OCI-LY3 (cell line): Measurements from ENCODE around the gene CC2D1A.

Source experiments
- H2AFZ ChIP-seq: fragments of 200-600, 300-600 bp; shearing (Covaris generic); 2 replicates; pipeline ENCODE4 v1.6.0; 2014; ENCODE audit warnings: antibody characterized with exemption, low read depth, low read length
- H3K27ac ChIP-seq: fragments of 200-600, 300-600 bp; sonication (generic); 2 replicates; pipeline ENCODE4 v1.5.1; 2014; ENCODE audit warnings: mild to moderate bottlenecking, low read length, moderate library complexity, mixed read lengths
- H3K27me3 ChIP-seq: fragments of 200-600, 300-600 bp; sonication (generic); 2 replicates; pipeline ENCODE4 v1.6.1; 2014; ENCODE audit warnings: low read depth, low read length, mixed read lengths
- H3K36me3 ChIP-seq: fragments of 200-600, 300-600 bp; sonication (generic); replicated peaks from 2 replicates; pipeline ENCODE3; 2014; ENCODE audit warnings: low read depth, low read length, mixed read lengths
- H3K4me1 ChIP-seq: fragments of 300-600, 200-600 bp; sonication (generic); 2 replicates; pipeline ENCODE4 v1.6.1; 2014; ENCODE audit warnings: low read length, mixed read lengths
- H3K4me2 ChIP-seq: fragments of 200-600, 300-600 bp; sonication (generic); 2 replicates; pipeline ENCODE4 v1.6.1; 2014; ENCODE audit warnings: low read length, mixed read lengths
- H3K4me3 ChIP-seq: fragments of 300-600, 200-600 bp; sonication (generic); 2 replicates; pipeline ENCODE4 v1.5.1; 2014; ENCODE audit warnings: antibody characterized with exemption, mild to moderate bottlenecking, low read length, moderate library complexity
- H3K79me2 ChIP-seq: fragments of 300-600, 200-600 bp; shearing (Covaris generic); 2 replicates; pipeline ENCODE4 v1.6.1; 2014; ENCODE audit warnings: mild to moderate bottlenecking, low read length, mixed read lengths
- H3K9ac ChIP-seq: fragments of 300-600, 200-600 bp; shearing (Covaris generic); 2 replicates; pipeline ENCODE4 v1.6.0; 2014; ENCODE audit warnings: mild to moderate bottlenecking, low read length, moderate library complexity
- H3K9me3 ChIP-seq: fragments of 200-600, 300-600 bp; shearing (Covaris generic); 2 replicates; pipeline ENCODE4 v1.6.1; 2014; ENCODE audit warnings: low read length, mixed read lengths; ENCODE audit not compliant: insufficient read depth
- H4K20me1 ChIP-seq: fragments of 200-600, 300-600 bp; sonication (generic); 2 replicates; pipeline ENCODE4 v1.6.1; 2016; ENCODE audit warnings: low read length, mixed read lengths; ENCODE audit not compliant: insufficient read depth
- CTCF ChIP-seq: fragments of 200-600, 300-600 bp; sonication (generic); IDR thresholded peaks from 2 replicates; pipeline ENCODE4 v1.5.1; 2014; ENCODE audit warnings: antibody characterized with exemption, low read length, low read depth
- EZH2phosphoT487 ChIP-seq: fragments of 200-600 bp; shearing (Covaris generic); IDR thresholded peaks from 2 replicates; pipeline ENCODE4 v1.6.1; 2018; ENCODE audit warnings: antibody characterized with exemption, mixed run types, low read depth

The CC2D1A gene

GRCh38 chr19:13935765-13936510, 29.9 kb downstream of the CC2D1A start:
- Histone ChIP-seq H2AFZ (no peak overlapping the region), H3K36me3 (no peaks in the 10 kb centered on the region), H3K27me3 (no peaks in the 10 kb centered on the region), H3K4me1 (no peaks in the 10 kb centered on the region), H3K27ac (no peak overlapping the region), H3K9me3 (no peaks in the 10 kb centered on the region), H3K79me2 (no peaks in the 10 kb centered on the region), H3K4me2 (no peak overlapping the region), H3K9ac (no peak overlapping the region), H3K4me3 (no peak overlapping the region), H4K20me1 (no peaks in the 10 kb centered on the region)
- TF ChIP-seq EZH2phosphoT487 (no peak), CTCF (no peak)

DNA sequence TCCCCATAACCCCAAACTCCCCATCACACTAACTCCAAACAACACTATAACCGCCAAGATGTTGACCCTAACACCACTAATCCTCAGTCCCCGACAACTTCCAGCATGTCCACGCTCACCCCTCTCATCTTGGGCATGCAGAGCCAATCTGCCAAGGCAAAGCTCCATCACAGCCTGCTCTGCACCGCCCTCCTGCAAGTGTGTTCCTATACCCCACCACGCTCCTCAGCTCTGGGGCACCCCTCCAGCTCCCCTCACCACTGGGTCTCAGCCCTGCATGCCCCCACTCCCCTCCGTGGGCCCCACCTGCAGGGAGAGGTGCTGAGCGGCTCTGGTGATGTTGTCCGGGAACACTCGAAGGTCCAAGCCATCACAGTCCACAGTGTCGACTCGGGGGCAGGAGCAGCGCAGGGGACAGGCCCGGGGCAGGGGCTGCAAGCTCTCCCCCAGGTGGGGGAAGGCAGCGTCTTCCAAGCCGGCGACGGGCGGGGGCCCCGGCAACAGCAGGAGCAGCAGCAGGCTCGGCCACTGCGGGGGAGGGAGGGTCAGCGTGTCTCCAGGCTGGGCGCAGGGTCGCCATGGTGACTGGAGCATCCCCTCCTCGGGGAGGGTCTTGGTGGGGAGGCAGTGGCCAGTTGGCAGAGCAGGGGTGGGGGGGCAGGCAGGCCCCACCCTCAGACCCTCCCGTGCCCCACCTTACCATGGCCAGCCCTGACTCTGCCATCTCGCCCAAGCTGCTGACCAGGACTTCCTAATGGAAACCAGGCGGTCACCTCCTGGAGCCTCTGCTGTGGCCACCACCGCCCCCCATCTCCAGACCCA, 31.7 kb downstream of the CC2D1A start:
- H3K27ac ChIP-seq, result no peak overlapping the region
- H3K27me3 ChIP-seq, result no peaks in the 10 kb centered on the region
- H3K36me3 ChIP-seq, result no peaks in the 10 kb centered on the region
- no peak for TF ChIP-seq CTCF
- TF ChIP-seq EZH2phosphoT487, result no peak
- H3K4me3 ChIP-seq, result no peak overlapping the region
- H3K4me2 ChIP-seq, result no peak overlapping the region
- no peak overlapping the region for H2AFZ ChIP-seq
- no peaks in the 10 kb centered on the region for H3K4me1 ChIP-seq
- H4K20me1 ChIP-seq, result no peaks in the 10 kb centered on the region
- no peaks in the 10 kb centered on the region for H3K9me3 ChIP-seq
- no peaks in the 10 kb centered on the region for H3K79me2 ChIP-seq
- no peak overlapping the region for H3K9ac ChIP-seq

DNA sequence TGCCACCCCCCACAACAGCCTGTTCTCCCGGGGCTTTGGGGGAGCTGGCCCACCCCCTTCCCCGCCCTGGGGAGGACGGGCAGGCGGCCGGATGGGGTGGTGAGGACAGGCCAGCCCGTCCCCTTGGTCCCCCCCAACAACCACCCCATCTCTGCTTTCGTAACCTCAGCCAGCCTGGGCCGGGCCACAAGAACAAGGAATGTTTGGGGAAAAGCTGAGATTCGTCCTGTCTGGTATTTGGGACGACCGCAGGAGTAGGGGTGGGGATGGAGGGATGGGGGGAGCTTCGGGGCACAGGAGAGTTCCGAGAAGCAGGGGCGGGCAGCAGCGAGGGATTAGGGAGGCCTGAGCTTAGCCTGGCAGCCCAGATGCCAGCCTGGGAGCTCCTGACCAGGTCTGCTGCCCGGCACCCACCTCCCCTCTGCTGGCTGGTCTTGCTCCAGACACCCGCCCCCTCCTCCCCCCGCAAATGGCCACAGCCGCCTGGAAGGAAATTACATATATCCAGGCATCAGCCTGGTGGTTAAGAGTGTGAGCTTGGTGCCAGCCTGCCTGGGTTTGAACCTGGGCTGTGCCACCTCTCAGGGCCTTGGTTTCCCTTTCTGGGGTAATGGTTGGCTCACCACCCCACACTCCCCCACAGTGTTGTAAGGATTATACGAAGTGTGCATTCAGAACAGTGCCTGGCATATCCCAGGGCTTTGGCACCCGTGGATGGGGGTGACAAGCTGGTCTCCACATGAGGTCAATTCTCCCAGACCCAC, 32.5 kb downstream of the CC2D1A start, which contains the start of gene PODNL1:
Gene PODNL1 (minus strand): TSS at position 117 of the 764 bp plus-strand sequence. CDS start 236 bp downstream, outside the sequence.
- Histone ChIP-seq H3K79me2 (no peaks in the 10 kb centered on the region), H3K36me3 (no peaks in the 10 kb centered on the region), H3K4me2 (no peak within 1 kb of the TSS), H3K27me3 (no peaks in the 10 kb centered on the region), H3K4me1 (no peaks in the 10 kb centered on the region), H2AFZ (no peak within 1 kb of the TSS), H3K9ac (no peak within 1 kb of the TSS), H3K9me3 (no peaks in the 10 kb centered on the region), H4K20me1 (no peaks in the 10 kb centered on the region), H3K27ac (no peak within 1 kb of the TSS), H3K4me3 (no peak within 1 kb of the TSS)
- no peak for TF ChIP-seq CTCF
- no peak for TF ChIP-seq EZH2phosphoT487
